ENCODE results near the gene NOB1.

NOB1 gene

DNA sequence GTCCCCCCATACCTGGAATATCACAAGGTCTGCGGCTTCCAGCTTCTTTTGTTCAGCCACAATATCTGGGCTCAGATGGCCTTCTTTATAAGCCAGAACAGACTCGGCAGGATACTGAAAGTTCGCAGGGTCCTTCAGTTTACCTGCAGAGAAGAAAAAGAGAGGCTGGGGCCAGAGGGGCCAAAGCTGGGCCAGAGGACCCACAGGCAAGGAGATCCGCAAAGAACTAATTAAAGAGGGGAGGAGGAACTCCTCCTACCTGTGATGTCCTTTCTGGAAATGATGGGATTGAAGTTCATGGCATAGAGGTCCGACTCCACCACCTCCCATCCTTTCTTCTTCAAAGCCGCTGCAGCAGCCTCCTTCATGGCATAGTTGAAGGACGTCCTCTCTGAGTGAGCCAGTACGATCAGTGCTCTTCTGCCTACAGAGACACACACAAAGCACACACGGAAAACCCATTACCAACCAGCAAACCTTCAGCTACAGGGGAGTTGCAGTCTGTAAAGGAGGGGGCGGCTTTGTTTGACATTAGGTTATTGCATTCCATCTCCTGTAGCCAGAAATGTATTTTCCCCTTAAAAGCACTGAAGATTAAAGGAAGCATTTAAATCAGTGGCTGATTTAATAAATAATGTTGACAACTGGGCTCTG, 36.5 kb downstream of the NOB1 start:
- DNase-seq: no peak

DNA sequence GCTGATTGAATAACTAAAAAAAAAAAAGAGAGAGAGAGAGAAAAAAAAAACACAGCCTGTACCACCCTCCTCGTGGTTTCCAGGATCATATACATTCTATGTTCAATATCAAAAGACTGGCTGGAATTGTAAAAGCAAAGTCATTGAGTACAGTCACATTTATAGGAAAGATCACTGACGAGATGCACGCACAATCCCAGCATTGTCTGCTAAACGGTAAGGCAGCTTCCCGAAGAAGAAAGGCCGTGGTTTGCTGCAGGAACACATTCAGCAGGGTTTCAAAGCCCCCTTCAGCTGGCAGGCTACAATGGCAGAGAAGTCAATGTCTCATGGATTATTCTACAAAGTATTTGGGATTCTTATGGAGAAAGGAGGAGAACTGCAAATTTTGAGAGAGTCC, 37.7 kb downstream of the NOB1 start:
- DNase-seq: no peak

DNA sequence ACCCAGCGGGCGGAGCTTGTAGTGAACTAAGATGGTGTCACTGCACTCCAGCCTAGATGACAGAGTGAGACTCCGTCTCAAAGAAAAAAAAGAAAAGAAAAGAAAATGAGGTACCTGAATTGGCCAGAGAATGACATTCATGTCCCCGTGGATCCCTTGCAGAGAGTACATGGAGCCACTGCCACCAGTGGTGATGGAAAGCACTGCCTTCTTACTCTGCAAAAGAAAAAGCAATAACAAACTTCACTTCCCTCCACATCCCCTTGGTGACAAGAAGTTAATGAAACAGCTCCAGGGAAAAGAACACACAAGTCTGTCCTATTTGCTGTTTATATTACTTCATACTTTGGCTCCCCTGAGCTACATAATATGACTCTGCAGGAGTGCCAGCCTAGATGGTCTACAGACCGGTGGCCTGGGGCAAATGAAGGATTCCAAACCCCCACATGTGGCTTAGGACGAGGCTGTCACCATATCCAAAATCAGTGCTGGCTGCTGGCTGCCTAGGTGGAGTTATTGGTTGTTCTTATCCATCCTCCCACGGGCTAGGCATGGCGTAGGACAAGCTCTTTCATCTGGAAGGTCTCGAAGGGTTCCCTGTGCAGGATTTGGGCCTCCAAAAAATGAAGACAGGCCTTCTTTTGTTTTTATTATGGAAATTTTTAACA, 41.7 kb downstream of the NOB1 start:
- no peak for DNase-seq

DNA sequence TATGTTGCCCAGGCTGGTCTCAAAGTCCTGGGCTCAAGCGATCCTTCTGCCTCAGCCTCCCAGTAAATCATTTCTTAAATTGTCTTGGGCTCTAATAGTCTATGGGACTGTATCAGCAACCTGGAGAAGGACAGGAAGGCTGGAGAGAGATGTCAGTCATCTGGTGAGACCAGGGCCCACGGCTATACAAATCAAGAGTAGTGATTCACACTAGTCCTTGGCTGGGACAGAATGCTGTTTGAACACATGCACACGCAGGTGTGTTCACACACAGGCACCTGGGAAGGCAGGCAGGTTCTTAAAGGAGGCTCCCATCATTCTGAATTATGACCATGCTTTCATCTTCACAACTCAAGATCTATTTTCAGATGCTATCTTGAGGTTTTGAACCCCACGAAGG, 42.4 kb downstream of the NOB1 start:
- no peak for DNase-seq

DNA sequence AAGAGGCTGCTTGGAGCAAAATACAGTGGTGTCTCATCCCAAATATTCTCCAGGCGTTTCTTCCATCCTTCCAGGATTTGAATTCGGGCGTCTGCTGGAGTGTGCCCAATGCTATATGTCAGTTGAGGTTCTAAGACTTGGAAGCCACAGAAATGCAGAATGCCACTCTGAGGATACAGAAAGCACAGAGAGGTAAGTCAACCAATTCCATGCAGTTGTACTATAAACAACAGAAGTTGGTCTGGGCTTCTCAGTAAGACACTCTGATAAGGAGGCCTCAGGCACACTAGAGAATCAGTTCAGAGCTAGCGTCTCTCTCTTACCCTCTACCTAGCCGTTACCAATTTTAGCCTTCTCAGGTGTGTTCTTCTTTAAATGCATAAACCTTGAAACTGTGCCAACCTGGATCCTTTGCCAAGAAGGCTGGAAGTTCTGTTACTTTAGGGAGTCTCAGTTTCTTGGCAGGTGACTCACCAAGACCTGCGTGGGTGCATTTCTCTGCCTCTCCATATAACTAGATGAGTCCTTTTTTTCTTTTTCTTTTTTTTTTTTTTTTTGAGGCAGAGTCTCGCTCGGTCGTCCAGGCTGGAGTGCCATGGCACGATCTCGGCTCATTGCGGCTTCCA, 43.5 kb downstream of the NOB1 start:
- no peak for DNase-seq

DNA sequence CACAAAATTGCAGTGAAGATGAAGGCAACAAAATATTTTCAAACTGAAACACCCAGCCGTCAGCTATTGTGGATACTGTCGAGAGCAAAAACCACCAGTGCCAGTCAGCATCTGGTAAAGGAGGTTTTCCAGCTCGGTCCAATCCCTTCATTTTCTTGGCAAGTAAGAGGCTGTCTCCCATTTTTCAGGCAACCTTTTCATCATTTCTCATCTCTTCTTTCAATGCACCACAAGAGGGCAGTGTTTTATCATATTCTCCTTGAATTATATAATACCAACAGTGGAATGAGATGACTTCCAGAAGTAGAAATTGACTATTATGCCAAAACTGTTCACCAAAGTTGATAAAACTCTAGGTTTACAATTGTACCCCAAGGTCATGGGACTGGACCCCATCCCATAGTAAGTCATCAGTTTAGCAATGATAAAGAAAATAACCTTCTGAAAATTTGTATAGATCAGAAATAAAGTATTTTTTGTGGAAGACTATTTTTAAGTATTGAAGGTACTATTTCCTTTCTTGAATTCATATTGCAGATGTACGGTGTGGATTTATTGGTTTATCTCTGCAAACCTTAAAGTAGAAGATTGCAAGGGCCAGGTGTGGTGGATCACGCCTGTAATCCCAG, 45.2 kb downstream of the NOB1 start:
- peak; percentile 64 for DNase-seq

DNA sequence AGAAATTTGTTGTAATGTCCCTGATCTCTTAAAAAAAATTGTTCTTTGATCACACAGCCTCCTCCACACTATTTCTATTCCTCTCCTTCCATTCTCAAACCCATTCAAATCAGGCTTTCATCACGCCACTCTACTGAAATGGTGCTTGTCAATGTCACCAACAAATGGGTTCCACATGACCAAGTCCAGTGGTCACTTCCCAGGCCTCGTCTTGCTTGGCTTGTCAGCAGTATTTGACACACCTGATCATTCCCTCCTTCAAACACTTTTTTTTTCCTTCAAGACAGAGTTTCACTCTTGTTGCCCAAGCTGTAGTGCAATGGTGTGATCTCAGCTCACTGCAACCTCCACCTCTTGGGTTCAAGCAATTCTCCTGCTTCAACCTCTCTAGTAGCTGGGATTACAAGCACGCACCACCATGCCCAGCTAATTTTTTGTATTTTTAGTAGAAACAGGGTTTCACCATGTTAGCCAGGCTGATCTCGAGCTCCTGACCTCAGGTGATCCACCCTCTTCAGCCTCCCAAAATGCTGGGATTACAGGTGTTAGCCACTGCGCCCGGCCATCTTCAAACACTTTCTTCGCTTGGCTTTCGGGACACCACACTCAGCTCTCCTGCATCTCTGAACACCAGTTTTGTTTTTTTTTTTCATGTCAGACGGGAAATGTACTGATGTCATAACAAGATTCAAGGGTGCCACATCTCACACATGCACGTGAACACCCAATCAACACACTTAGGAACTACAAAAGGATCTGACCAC, 46.6 kb downstream of the NOB1 start:
- DNase-seq: no peak

DNA sequence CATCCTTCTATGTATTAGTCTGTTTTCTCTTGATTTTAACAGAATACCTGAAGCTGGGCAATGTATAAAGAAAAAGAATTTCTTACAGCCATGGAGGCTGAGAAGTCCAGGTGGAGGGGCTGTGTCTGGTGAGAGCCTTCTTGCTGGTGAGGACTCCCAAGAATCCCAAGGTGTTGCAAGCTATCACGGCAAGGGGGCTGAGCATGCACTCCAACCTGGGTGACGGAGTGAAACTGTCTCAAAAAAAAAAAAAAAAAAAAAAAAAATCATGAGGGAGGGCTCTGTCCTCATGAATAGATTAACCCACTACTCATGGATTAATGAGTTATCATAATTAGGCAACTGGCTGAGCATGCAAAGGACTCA, 47.8 kb downstream of the NOB1 start:
- DNase-seq: no peak

DNA sequence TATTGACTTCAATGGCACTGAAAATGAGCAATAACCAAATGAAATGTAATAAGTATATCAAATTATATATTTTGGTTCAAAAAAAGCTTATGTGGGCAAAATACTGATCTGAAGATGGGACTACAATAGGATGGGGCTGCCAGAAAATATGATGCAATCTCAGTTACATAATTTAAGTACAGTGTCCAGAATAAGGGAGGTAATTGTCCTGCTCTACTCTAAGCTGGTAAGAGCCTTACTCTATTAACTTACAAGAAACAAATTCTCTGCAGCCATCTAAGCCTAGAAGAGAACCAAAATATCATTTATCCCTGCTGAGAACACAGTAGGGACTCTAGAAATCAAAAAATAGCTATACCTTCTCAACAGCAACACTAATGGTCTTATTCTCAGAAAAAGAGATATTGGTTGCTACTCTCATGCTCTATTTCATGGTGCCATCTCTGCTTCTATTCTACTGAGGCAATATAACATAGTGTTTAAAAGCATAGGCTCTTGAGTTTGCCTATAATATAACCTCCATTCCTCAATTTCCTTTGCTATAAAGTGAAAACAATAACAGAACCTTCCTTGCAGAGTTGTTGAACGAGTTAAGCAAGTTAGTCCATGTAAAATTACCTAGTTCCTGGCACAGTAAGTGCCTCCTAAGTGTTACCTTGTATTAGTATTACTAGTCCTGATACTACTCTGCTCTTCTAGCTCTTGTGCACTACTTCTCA, 48.3 kb downstream of the NOB1 start:
- no peak for DNase-seq

DNA sequence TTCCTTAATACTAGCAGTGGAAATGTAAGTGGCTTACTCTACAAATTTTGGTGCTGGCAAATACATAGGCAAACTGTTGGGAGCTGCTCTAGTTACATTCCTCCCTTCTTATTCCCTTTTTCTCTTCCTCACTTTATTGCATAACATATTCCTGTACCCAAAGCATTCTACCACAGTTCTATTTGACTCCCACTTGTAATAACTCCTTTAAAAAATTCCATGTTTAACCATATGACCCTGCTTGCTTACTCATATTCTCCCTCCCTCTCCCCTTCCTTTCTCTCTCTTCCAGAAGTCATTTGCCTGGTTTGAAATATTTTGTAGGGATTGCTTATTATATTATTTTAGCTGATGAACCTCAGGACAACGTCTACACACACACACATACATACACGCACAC, 51.1 kb downstream of the NOB1 start:
- no peak for DNase-seq

DNA sequence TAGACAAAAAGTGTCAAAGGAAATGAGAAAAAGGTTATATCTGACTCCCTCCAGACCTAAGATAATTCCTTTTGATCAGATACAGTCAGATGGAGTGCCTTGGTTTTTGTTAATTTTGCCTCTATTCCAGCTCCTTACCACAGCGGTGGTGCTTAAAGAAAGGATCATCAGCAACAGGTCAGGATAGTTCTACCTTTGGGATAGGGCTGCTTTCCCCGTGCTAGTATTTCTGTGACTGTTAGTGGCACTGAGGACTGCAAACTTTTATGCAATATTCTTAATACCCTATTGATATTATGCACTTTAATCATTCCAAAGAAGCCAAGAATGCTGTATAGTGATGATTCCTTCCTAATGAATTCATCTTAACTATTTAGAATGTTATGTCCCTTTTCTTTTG, 52.9 kb downstream of the NOB1 start:
- DNase-seq: no peak

DNA sequence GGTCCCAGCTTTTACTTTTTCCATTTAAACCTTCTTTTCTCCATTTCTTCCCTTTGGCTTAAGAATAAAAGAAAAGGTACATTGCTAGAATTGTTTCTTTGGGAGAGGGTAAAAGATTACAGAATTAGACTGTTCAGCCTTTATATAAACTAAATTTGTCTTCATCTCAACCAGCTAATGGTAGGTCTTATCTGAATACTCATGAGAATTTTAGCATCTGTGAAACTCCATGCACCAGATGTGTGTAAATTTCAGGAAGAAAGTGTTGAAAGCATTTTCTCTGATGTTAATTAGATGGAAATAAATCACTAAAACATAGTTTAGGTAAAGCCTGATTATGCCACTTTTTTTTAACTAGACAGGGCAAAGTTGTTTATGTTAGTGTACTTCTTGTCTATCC, 53.3 kb downstream of the NOB1 start:
- no peak for DNase-seq

DNA sequence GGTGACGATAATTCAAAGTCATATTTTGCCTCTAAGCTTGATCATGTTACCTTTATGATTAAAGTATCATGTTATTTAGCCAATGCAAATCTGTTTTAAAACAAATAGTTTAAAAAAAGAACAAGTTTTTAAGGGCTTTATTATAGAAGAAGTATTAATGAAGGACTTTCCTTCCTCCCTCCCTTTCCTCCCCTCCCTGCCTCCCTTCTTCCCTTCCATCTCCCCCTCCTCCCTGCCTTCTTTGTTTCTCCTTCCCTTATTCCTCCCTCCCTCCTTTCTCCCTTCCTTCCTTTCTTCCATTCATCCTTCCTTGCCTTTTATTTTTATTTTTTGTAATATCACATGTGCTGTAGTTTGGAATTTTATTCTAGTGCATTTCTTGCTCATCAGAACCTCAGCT, 54.8 kb downstream of the NOB1 start:
- DNase-seq: no peak

DNA sequence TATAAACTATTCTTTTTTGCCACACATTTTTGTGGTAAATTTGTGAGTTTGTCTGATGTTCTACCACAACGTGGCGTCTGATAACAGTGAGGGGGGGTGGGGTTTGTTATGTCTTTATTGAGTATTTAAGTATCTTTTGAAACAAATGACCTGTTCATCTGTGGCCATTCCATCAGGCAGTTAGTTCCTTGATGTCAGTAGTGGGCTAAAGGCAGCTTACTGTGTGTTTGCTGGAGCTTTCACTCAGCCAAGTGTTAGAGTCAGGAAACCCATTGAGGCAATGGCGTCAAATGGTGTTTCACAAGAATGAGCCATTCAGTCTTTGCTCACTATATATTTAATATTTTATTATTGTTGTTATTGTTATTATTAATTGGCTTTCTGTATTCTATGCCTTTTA, 56.3 kb downstream of the NOB1 start:
- no peak for DNase-seq

DNA sequence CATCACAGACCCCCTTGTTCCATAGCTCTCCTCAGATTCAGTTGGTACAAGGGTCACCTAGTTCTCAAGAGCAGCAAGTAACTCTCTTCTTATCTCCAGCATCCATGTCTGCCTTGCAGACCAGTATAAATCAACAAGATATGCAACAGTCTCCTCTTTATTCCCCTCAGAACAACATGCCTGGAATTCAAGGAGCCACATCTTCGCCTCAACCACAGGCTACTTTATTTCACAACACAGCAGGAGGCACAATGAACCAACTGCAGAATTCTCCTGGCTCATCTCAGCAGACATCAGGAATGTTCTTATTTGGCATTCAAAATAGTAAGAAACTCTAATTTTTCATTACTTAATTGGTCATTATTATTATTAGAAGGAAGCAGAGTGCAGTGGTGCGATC, 60.8 kb downstream of the NOB1 start:
- DNase-seq: no peak

DNA sequence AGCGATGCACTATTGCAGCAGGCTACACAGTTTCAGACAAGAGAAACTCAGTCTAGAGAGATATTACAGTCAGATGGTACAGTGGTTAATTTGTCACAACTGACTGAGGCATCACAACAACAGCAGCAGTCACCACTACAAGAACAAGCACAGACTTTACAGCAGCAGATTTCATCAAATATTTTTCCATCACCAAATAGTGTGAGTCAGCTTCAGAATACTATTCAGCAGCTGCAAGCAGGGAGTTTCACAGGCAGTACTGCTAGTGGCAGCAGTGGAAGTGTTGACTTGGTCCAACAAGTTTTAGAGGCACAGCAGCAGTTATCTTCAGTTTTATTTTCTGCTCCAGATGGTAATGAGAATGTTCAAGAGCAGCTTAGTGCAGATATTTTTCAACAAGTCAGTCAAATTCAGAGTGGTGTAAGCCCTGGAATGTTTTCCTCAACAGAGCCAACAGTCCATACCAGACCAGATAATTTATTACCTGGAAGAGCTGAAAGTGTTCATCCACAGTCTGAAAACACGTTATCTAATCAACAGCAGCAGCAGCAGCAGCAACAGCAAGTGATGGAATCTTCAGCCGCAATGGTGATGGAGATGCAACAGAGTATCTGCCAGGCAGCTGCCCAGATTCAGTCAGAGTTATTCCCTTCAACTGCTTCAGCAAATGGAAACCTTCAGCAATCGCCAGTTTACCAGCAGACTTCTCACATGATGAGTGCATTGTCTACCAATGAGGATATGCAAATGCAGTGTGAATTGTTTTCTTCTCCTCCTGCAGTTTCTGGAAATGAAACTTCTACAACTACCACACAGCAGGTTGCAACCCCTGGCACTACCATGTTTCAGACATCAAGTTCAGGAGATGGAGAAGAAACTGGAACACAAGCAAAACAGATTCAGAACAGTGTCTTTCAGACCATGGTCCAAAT, 62.5 kb downstream of the NOB1 start:
- DNase-seq: no peak
